ENCODE data around the gene BTBD18.

DNA sequence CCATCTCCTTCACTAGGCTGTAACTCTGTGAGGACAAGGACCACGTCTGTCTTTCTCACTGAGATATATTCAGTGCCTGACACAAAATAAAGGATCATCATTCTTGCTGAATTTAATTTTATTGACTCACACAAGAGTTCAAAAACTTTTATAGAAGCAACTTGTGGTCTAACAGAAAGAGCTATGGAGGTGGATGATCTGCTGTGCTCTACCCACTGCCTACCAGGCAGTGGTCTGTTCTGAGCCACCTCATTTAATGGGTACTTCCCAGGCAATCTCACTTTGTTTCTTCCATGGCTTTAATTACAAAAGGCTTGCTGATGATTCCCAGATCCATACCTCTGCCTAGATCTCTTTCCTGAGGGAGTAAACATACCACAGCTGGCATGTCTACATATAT, 4.7 kb downstream of the BTBD18 start:
- TF ChIP-seq, protein P1, sequence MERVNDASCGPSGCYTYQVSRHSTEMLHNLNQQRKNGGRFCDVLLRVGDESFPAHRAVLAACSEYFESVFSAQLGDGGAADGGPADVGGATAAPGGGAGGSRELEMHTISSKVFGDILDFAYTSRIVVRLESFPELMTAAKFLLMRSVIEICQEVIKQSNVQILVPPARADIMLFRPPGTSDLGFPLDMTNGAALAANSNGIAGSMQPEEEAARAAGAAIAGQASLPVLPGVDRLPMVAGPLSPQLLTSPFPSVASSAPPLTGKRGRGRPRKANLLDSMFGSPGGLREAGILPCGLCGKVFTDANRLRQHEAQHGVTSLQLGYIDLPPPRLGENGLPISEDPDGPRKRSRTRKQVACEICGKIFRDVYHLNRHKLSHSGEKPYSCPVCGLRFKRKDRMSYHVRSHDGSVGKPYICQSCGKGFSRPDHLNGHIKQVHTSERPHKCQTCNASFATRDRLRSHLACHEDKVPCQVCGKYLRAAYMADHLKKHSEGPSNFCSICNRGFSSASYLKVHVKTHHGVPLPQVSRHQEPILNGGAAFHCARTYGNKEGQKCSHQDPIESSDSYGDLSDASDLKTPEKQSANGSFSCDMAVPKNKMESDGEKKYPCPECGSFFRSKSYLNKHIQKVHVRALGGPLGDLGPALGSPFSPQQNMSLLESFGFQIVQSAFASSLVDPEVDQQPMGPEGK (CRISPR knock-in tag; IDR thresholded peaks at IDR 0.05; ENCODE audit: borderline replicate concordance), result no peak
- TF ChIP-seq, protein P2, sequence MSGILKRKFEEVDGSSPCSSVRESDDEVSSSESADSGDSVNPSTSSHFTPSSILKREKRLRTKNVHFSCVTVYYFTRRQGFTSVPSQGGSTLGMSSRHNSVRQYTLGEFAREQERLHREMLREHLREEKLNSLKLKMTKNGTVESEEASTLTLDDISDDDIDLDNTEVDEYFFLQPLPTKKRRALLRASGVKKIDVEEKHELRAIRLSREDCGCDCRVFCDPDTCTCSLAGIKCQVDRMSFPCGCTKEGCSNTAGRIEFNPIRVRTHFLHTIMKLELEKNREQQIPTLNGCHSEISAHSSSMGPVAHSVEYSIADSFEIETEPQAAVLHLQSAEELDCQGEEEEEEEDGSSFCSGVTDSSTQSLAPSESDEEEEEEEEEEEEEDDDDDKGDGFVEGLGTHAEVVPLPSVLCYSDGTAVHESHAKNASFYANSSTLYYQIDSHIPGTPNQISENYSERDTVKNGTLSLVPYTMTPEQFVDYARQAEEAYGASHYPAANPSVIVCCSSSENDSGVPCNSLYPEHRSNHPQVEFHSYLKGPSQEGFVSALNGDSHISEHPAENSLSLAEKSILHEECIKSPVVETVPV (CRISPR knock-in tag; IDR thresholded peaks at IDR 0.05), result no peak
- TF ChIP-seq OSR1 (CRISPR knock-in tag; IDR thresholded peaks at IDR 0.05), result no peak
- no peak for TF ChIP-seq TCF4 (CRISPR knock-in tag; IDR thresholded peaks at IDR 0.05; ENCODE audit: borderline replicate concordance)
- no peak for TF ChIP-seq ZFP30 (CRISPR knock-in tag; IDR thresholded peaks at IDR 0.05)
- no peak for TF ChIP-seq RARB (CRISPR knock-in tag; IDR thresholded peaks at IDR 0.05)
- TF ChIP-seq PPARA (CRISPR knock-in tag; IDR thresholded peaks at IDR 0.05; ENCODE audit: borderline replicate concordance), result no peak
- TF ChIP-seq, protein P3, sequence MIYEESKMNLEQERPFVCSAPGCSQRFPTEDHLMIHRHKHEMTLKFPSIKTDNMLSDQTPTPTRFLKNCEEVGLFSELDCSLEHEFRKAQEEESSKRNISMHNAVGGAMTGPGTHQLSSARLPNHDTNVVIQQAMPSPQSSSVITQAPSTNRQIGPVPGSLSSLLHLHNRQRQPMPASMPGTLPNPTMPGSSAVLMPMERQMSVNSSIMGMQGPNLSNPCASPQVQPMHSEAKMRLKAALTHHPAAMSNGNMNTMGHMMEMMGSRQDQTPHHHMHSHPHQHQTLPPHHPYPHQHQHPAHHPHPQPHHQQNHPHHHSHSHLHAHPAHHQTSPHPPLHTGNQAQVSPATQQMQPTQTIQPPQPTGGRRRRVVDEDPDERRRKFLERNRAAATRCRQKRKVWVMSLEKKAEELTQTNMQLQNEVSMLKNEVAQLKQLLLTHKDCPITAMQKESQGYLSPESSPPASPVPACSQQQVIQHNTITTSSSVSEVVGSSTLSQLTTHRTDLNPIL (CRISPR knock-in tag; IDR thresholded peaks at IDR 0.05; ENCODE audit: low read depth), result no peak
- no peak for TF ChIP-seq GLIS3 (CRISPR knock-in tag; IDR thresholded peaks at IDR 0.05)
- no peak for TF ChIP-seq ZFP3 (CRISPR knock-in tag; IDR thresholded peaks at IDR 0.05)

Measured in SK-N-SH treated with all-trans-retinoic acid at 6 μM for 48 hours (cell line).